ENCODE data around the gene KDF1.
"Not testable (repeated sequence)": the region's sequence is repeated elsewhere in the genome, so short reads cannot be mapped to it uniquely, and the experiment has no call there.

The KDF1 gene

GRCh38 chr1:26950602-26951001 is 9.7 kb downstream of the KDF1 start:
- 0 out of 2 replicates have a peak, but pooled peaks cover 4% of the 10 kb centered on the region for H3F3A ChIP-seq (ENCODE audit: insufficient read depth)
- no peaks in the 10 kb centered on the region for H4K20me1 ChIP-seq (ENCODE audit: low read depth, low read length)
- H2AFZ ChIP-seq (ENCODE audit: low read depth, low read length, severe bottlenecking): no peak overlapping the region
- H3K4me3 ChIP-seq (ENCODE audit: insufficient read depth, low read length, poor library complexity, severe bottlenecking): no peak overlapping the region
- no peaks in the 10 kb centered on the region for H3K36me3 ChIP-seq (ENCODE audit: low read length)
- H3K9me3 ChIP-seq (ENCODE audit: insufficient read depth, low read length): no peaks in the 10 kb centered on the region
- no peak overlapping the region for H3K9ac ChIP-seq (ENCODE audit: low read length)
- no peaks in the 10 kb centered on the region for H3K27me3 ChIP-seq (ENCODE audit: low read length)
- H3K4me2 ChIP-seq (ENCODE audit: low read depth, low read length, poor library complexity, severe bottlenecking): no peak overlapping the region
- no peak overlapping the region for H3K27ac ChIP-seq (ENCODE audit: low read depth, low read length)
- no peaks in the 10 kb centered on the region for H3K9me2 ChIP-seq (replicated peaks; ENCODE audit: insufficient read depth, low read length)
- H3K79me2 ChIP-seq (ENCODE audit: insufficient read depth, low read length): no peaks in the 10 kb centered on the region
- TF ChIP-seq EZH2phosphoT487 (conservative IDR thresholded peaks at IDR 0.05; ENCODE audit: low read length): no peak
- TF ChIP-seq, protein P1, sequence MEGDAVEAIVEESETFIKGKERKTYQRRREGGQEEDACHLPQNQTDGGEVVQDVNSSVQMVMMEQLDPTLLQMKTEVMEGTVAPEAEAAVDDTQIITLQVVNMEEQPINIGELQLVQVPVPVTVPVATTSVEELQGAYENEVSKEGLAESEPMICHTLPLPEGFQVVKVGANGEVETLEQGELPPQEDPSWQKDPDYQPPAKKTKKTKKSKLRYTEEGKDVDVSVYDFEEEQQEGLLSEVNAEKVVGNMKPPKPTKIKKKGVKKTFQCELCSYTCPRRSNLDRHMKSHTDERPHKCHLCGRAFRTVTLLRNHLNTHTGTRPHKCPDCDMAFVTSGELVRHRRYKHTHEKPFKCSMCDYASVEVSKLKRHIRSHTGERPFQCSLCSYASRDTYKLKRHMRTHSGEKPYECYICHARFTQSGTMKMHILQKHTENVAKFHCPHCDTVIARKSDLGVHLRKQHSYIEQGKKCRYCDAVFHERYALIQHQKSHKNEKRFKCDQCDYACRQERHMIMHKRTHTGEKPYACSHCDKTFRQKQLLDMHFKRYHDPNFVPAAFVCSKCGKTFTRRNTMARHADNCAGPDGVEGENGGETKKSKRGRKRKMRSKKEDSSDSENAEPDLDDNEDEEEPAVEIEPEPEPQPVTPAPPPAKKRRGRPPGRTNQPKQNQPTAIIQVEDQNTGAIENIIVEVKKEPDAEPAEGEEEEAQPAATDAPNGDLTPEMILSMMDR (IDR thresholded peaks at IDR 0.05; ENCODE audit: insufficient read depth, low read length, poor library complexity, severe bottlenecking): no peak

DNA sequence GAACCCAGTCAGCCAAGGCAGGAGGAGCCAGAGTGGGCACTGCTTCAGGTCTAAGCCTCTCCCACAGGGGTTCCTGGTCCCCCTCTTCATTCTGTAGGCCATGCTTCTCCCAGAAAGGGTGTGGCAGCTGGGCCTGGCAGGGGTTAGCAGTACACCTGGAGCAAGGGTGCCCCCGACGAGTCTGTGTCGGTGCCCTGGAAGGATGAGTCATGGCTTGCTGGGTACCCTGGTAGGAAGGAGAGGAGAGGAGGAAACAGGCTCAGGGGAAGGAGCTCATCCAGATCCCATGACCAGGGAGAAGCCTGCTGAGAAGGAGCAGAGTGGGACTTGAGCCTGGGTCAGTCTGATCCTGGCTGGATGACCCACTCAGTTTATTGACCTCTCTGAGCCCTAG is 10.3 kb downstream of the KDF1 start:
- Histone ChIP-seq H3K4me2 (ENCODE audit: low read depth, low read length, poor library complexity, severe bottlenecking) (no peak overlapping the region), H3K27me3 (ENCODE audit: low read length) (no peaks in the 10 kb centered on the region), H4K20me1 (ENCODE audit: low read depth, low read length) (no peaks in the 10 kb centered on the region), H2AFZ (ENCODE audit: low read depth, low read length, severe bottlenecking) (no peak overlapping the region), H3K36me3 (ENCODE audit: low read length) (0 out of 2 replicates have a peak, but pooled peaks cover 2% of the 10 kb centered on the region), H3K9ac (ENCODE audit: low read length) (no peak overlapping the region), H3K9me3 (ENCODE audit: insufficient read depth, low read length) (no peaks in the 10 kb centered on the region), H3K27ac (ENCODE audit: low read depth, low read length) (no peak overlapping the region), H3K9me2 (replicated peaks; ENCODE audit: insufficient read depth, low read length) (no peaks in the 10 kb centered on the region), H3K79me2 (ENCODE audit: insufficient read depth, low read length) (no peaks in the 10 kb centered on the region), H3K4me3 (ENCODE audit: insufficient read depth, low read length, poor library complexity, severe bottlenecking) (no peak overlapping the region), H3F3A (ENCODE audit: insufficient read depth) (0 out of 2 replicates have a peak, but pooled peaks cover 4% of the 10 kb centered on the region)
- TF ChIP-seq EZH2phosphoT487 (conservative IDR thresholded peaks at IDR 0.05; ENCODE audit: low read length): no peak
- TF ChIP-seq, protein P1 (IDR thresholded peaks at IDR 0.05; ENCODE audit: insufficient read depth, low read length, poor library complexity, severe bottlenecking): no peak

- Histone ChIP-seq H3K9ac (ENCODE audit: low read length) (no peak overlapping the region), H3K27me3 (ENCODE audit: low read length) (no peaks in the 10 kb centered on the region), H2AFZ (ENCODE audit: low read depth, low read length, severe bottlenecking) (no peak overlapping the region), H3F3A (ENCODE audit: insufficient read depth) (0 out of 2 replicates have a peak, but pooled peaks cover 4% of the 10 kb centered on the region), H3K27ac (ENCODE audit: low read depth, low read length) (no peak overlapping the region), H3K9me3 (ENCODE audit: insufficient read depth, low read length) (no peaks in the 10 kb centered on the region), H3K9me2 (replicated peaks; ENCODE audit: insufficient read depth, low read length) (no peaks in the 10 kb centered on the region), H3K4me3 (ENCODE audit: insufficient read depth, low read length, poor library complexity, severe bottlenecking) (no peak overlapping the region), H3K36me3 (ENCODE audit: low read length) (0 out of 2 replicates have a peak, but pooled peaks cover 2% of the 10 kb centered on the region), H3K4me2 (ENCODE audit: low read depth, low read length, poor library complexity, severe bottlenecking) (no peak overlapping the region), H3K79me2 (ENCODE audit: insufficient read depth, low read length) (no peaks in the 10 kb centered on the region), H4K20me1 (ENCODE audit: low read depth, low read length) (no peaks in the 10 kb centered on the region)
- TF ChIP-seq, protein P1 (IDR thresholded peaks at IDR 0.05; ENCODE audit: insufficient read depth, low read length, poor library complexity, severe bottlenecking): no peak
- no peak for TF ChIP-seq EZH2phosphoT487 (conservative IDR thresholded peaks at IDR 0.05; ENCODE audit: low read length)
These were observed 10.9 kb downstream of the KDF1 start for GRCh38 chr1:26949266-26949925.

DNA sequence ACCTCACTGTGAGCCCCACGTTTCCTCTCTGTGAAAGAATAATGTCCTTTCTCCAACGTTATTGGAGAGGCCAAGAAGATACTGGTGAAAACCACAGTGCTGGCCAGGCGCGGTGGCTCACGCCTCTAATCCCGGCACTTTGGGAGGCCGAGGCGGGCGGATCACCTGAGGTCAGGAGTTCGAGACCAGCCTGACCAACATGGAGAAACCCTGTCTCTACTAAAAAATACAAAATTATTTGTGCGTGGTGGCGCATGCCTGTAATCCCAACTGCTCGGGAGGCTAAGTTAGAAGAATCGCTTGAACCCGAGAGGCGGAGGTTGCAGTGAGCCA is 11.6 kb downstream of the KDF1 start:
- not testable (repeated sequence) for H3K4me2 ChIP-seq (ENCODE audit: low read depth, low read length, poor library complexity, severe bottlenecking); H3K79me2 ChIP-seq (ENCODE audit: insufficient read depth, low read length); H3K9me3 ChIP-seq (ENCODE audit: insufficient read depth, low read length); H3F3A ChIP-seq (ENCODE audit: insufficient read depth); H3K27me3 ChIP-seq (ENCODE audit: low read length); H4K20me1 ChIP-seq (ENCODE audit: low read depth, low read length); H3K36me3 ChIP-seq (ENCODE audit: low read length); H3K9ac ChIP-seq (ENCODE audit: low read length); H3K27ac ChIP-seq (ENCODE audit: low read depth, low read length); H3K9me2 ChIP-seq (replicated peaks; ENCODE audit: insufficient read depth, low read length); H2AFZ ChIP-seq (ENCODE audit: low read depth, low read length, severe bottlenecking); H3K4me3 ChIP-seq (ENCODE audit: insufficient read depth, low read length, poor library complexity, severe bottlenecking)
